NCI-H2196 (cell line): ENCODE measurements around the gene CMIP.

Source experiments
- DNase-seq: peaks from one replicate; lab custom pipeline; 2025; ENCODE audit not compliant: unreplicated experiment; lab: John Stamatoyannopoulos, UW

Gene CMIP

DNA sequence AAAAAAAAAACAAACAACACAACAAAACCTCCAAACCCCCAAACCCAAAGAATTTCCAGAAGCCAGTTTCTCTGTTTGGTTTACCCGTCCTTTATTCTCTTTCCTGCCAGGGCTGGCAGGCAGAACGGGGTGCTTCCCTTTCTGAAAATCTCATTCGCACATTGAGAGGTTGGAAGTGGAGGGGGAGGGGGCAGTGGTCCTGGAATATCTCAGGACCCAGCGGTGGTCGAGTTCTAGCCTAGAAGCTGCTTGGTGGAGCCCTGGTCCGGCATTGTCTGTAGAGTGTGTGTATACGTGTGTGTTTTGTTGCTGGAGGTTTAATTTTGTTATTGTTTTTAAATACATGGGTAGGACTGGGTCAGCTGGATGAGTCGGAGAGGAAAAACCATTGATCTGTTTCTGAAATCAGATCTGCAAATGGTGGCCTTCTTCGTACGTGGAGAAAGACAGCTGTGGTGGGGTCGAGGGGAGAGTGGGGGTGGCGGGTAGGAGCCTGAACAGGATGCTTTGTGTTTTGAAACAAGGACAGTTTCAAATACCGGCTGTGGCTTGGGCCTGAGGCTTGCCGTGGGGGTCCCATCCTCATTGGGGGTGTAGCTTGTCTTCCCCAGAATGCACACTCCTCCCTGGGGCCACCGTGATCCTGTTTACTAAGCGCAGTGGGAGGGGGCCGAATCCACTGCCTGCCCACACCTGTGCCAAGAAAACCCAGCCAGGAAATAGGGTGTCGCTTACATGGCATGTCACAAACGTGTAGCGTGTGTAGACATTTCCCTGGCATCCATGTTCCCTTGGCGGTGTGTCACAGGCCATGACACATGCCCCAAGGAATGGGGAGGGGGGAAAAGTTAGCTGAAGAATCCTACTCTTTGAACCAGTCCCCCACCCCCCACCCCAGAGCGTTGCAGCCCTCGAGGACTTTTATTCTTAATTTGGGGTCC is 1.6 kb downstream of the CMIP start:
- DNase-seq: no peak

DNA sequence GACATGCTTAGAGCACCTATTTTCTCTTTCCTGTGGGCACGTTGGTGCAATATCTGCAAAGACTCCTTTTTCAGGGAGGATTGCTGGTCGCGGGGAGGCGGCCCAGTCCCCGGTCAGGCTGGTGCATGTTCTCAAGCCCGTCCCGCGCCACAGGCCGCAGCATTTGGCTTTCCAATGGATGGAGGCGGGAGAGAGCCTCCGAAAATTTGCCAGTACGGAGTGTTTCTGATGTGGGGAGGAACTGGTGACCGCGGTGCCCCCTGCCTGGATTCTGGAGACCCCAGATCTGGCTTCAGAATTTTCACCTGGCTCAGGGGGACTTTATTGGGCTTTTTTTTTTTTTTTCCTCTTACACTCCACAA is 2.3 kb downstream of the CMIP start:
- DNase-seq: no peak

GRCh38 chr16:81447383-81448101 is 2.9 kb downstream of the CMIP start:
- no peak for DNase-seq

- DNase-seq: no peak
These were observed 3.8 kb downstream of the CMIP start for GRCh38 chr16:81448154-81449131.

DNA sequence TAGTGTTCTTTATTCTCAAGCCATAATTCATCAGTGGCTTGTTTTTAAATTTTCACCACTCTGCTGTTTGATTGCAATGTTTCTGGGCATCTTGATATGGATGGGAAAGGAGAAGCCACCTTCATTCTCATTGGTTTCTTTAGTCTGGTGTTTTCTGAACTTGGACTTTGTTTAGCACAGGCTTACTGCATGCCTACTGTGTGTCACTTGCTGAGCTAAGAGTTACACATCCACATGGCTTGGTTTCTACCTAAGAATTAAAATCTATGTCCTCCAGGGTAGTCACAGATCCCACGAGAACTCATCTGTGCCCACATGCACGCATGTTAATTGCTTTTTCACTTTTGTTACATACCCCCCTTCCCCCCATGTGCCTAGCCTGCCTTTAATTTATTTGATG is 4.6 kb downstream of the CMIP start:
- DNase-seq: no peak

GRCh38 chr16:81449899-81450608 is 5.4 kb downstream of the CMIP start:
- no peak for DNase-seq

DNA sequence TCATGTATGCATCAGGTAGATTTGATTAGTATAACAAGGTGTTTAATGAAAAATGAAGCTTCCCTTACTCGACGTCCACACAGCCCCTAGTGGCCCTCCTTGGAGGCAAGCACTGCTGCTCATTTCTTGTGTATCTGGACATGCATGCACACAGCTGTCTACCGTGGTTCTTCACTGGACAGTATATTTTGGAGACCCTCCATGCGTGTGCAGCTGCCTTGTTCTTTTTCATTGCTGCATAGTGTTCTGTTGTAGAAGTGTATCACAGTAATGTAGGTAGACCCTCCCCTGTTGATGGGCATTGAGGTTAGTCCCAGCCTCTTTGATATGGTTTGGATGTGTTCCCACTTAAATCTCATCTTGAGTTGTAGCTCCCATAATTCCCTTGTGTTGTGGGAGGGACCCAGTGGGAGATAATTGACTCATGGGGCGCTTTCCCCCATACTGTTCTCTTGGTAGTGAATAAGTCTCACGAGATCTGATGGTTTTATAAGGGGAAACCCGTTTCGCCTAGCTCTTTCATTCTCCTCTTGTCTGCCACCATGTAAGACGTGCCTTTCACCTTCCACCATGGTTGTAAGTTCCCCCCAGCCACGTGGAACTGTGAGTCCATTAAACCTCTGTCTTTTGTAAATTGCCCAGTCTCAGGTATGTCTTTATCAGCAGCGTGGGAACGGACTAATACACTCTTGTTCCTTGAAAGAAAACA is 6.3 kb downstream of the CMIP start:
- DNase-seq: no peak

DNA sequence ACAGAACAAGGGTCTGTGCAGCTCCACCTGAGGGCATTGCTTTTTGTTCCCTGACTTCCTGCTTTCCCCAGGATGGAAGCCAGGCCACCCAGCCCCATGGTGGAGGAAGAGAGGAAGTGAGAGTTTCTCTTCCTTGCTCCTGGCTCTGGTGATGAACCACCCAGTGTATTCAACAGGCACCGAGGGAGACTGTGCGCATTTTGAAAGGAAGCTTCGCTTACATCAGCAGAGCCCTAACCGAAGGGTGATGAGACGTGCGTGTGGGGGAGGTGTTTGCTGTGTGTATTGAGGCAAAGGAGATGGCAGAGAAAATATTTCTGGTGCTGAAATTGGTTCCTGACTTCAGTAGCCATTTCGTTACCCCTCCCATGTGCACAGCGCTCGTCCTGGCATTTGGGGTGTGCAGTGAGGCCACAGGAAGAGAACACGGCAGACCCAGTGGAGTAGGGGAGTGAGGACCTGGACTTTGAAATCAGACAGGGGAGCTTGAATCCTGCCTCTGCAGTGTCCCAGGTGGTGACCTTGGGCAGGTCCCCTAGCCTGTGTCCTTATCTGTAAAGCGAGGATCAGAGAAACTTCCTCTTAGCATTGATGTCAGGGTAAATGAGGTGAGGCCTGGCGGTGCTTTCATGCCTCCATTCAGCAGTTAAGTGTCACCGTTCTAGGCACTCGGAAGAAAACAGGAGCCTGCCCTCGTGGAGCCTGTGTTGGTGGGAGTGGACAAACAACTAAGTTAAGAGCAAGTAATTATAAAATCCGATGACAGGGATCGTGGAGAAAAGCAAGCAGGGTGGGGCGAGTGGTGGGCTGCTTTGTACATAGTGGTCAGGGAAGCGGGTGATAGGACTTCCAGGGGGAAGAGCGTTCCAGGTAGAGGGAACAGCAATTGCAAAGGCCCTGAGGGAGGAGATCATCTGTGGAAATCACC is 7.4 kb downstream of the CMIP start:
- no peak for DNase-seq

DNA sequence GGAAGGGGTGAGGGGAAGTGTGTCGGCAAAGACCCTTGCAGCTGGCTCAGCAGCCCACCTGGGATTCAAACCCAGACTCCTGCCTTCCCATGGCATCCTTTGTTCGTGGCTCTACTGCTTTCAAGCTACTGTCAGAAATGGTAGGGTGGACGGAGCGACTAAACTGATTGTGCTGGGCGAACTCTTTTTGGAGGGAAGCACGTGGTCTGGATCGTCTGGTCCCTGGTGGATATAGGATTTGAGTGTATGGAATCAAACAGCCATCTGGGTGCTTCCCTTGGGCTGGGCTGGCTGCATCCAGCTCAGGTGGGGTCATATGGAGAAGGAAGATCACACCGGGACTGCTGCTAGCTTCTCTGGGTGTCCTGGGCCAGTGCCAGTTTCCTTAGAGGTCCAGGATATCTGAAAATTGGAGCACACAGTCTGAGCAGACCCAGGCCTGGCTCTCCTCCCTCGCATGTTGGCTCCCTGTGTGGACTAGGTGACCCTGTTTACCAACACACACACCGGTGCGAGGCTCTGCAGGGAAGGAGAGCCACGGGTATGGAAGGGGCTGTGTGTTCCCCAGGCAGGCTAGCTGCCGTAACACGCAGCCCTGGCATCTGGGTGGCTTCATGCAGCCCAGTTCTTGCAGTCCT is 8.6 kb downstream of the CMIP start:
- DNase-seq: no peak

GRCh38 chr16:81454044-81454443 is 9.4 kb downstream of the CMIP start:
- DNase-seq: no peak

- DNase-seq: no peak
These were observed 10.4 kb downstream of the CMIP start for GRCh38 chr16:81455006-81455405.

- no peak for DNase-seq
These were observed 11.3 kb downstream of the CMIP start for GRCh38 chr16:81455720-81456494.

DNA sequence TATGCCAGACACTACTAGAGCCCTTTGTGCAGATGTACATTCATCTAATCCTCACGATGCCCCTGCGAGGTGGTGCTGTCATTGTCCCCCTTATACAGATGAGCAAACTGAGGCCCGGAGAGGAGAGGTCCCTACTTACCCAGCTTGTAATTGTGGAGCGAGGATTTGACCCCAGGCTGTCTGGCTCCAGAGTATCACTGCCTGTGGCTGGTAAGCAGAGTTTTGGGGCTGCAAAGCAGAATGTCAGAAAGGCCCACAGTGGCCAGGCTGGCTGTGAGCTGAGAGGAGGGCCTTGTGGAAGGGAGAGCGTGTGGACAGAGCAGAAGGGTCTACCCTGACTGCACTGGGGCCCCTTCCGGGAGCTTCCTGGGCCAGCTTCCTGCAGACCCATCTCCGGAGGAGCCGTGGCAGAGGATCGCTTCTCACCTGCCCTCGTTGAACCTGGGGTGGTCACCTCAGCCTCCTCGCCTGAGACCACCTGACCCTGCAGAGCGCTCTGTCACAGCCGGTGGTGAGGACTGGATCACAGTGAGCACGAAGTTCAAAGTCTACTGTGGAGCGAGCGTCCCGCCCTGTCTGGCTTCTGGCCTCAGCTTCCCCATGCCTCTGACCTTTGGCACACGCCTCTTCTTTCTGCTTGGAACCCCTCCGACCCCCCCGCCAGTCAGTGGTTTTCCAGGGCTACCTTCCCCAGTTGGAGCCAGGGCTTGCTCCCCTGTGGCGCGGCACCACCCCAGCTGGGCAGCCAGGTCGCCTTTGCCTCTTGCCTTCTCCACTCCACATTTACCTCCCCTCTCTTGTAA is 12.1 kb downstream of the CMIP start:
- DNase-seq: no peak

DNA sequence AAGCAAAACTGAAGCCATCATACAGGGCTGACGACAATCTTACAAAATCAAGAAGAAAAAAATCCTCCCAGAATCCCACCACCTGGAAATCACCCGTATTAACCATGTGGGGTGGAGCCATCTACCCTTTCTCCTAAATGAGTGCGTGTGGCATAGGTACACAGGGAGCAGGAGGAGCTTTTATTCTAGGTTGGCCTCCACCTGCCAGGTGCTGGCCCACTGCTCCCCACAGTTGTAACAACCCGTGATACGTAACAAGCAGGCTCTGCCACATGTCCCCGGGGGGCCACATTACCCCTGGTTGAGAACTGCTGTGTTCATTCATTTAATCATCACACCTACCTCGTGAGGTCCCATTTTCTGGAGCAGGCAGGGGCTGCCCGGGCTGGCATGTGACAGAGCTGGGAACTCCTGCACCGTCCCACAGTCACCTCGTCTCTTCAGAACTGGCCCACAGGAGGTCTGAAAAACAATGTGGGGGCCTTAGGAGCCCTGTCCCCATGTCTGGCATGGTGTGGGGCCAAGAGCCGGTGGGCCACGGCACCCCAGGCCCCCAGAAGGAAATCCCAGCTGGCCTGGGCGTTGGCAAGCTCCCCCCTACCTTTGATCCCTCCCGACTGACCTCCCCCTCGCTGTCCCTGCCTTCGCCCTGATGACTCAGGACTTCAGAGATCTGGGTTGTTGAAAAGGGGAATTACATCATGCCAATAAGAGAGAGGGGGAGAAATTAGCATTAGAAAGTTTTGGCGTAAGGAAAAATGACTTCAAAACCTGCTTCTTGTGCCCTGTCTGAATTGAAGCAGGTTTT is 12.9 kb downstream of the CMIP start:
- no peak for DNase-seq

DNA sequence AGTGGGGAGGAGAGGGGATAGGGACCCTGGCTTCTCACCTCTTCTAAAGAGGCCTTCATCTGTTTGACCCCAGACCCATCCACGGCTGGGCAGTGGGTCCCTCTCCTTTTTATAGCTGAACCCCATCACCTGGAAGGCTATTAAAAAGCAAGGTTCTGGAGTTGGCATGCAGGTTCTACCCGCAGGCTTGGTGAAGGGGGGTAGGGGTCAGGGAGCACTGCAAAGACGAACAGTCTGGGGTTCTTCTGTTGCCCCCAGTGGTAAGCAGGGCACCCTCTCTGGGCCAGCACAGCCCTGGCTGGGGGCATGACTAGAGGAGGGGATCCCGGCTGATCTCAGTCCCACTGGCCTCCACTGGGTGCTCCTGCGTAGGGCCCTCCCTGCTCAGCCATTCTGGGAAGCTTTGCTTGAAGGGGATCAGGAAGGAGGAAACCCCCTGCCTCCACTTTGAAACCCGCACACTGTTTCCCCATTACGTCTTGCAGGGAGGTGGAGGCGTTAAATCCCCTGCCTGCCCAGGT is 13.6 kb downstream of the CMIP start:
- DNase-seq: no peak
